SK-N-SH (cell line): ENCODE measurements around the gene IL36G. TPM values are rescaled to one million over a fixed set of nuclear protein-coding genes. Genes with fewer than 3 reads are reported as not detected.

ENCODE experiments used
- CTCF ChIA-PET: fragments of 300-600, 350-600 bp; formaldehyde crosslinking; extraction: SDS; loops from one replicate; lab custom pipeline; 2021; lab: Yijun Ruan, JAX
- POLR2A ChIA-PET: fragments of 350-600 bp; sonication (Branson Sonifier 250); formaldehyde crosslinking; extraction: SDS; loops from one replicate; lab custom pipeline; 2020; ENCODE audit warnings: antibody characterized with exemption, inconsistent platforms; lab: Yijun Ruan, JAX
- DNase-seq: peaks from one replicate; pipeline ENCODE4 v3.0.0; 2012
- H2AFZ ChIP-seq: fragments of 200-600 bp; sonication (generic); 2 replicates; pipeline ENCODE4 v1.8.1; 2016; ENCODE audit warnings: antibody characterized with exemption, mild to moderate bottlenecking, low read depth
- H3F3A ChIP-seq: fragments of 200-600 bp; sonication (generic); replicated peaks from 2 replicates; pipeline ENCODE3; 2016; ENCODE audit warnings: antibody characterized with exemption, mild to moderate bottlenecking; ENCODE audit not compliant: insufficient read depth
- H3K27ac ChIP-seq, 2 experiments: fragments of 200-500 bp in 1 of 2; fragments of 200-600 bp in 1 of 2; sonication (Bioruptor generic) in 1 of 2; sonication (generic), shearing (Covaris generic) in 1 of 2; 2 replicates each; pipeline versions ENCODE4 v1.5.1 to v1.6.1; 2014 to 2016; ENCODE audit warnings: low read depth in 2 of 2, inconsistent platforms in 1 of 2, low read length in 1 of 2, mild to moderate bottlenecking in 1 of 2, mixed read lengths in 1 of 2
- H3K27me3 ChIP-seq: fragments of 200-600 bp; sonication (generic), shearing (Covaris generic); 2 replicates; pipeline ENCODE4 v1.6.1; 2016; ENCODE audit warnings: mixed run types; ENCODE audit not compliant: insufficient read depth
- H3K36me3 ChIP-seq, 2 experiments: fragments of 200-500 bp in 1 of 2; fragments of 200-600 bp in 1 of 2; sonication (Bioruptor generic) in 1 of 2; sonication (generic) in 1 of 2; replicated peaks in 1 of 2; 2 replicates each; pipeline versions ENCODE3 to v1.5.1; 2014 to 2016; ENCODE audit warnings: low read length in 1 of 2, mild to moderate bottlenecking in 1 of 2; ENCODE audit not compliant: insufficient read depth in 2 of 2, control insufficient read depth in 1 of 2
- H3K4me1 ChIP-seq, 2 experiments: fragments of 200-500 bp in 1 of 2; fragments of 200-600 bp in 1 of 2; sonication (Bioruptor generic) in 1 of 2; sonication (generic), shearing (Covaris generic) in 1 of 2; 2 replicates each; pipeline versions ENCODE4 v1.5.1 to v1.6.1; 2014 to 2016; ENCODE audit warnings: low read depth in 1 of 2, low read length in 1 of 2, mixed run types in 1 of 2; ENCODE audit not compliant: insufficient read depth in 2 of 2, control insufficient read depth in 1 of 2
- H3K4me2 ChIP-seq: fragments of 200-600 bp; sonication (generic), shearing (Covaris generic); 2 replicates; pipeline ENCODE4 v1.6.1; 2017; ENCODE audit warnings: mixed run types
- H3K4me3 ChIP-seq, 2 experiments: fragments of 200-500 bp in 1 of 2; fragments of 200-600 bp in 1 of 2; sonication (Bioruptor generic) in 1 of 2; sonication (generic), shearing (Covaris generic) in 1 of 2; 2 replicates each; pipeline versions ENCODE4 v1.5.1 to v1.8.1; 2014 to 2016; ENCODE audit warnings: low read depth in 2 of 2, inconsistent platforms in 1 of 2, low read length in 1 of 2, mild to moderate bottlenecking in 1 of 2, mixed read lengths in 1 of 2, moderate library complexity in 1 of 2
- H3K79me2 ChIP-seq: fragments of 200-600 bp; sonication (generic); 2 replicates; pipeline ENCODE4 v1.8.1; 2017; ENCODE audit warnings: mild to moderate bottlenecking; ENCODE audit not compliant: insufficient read depth
- H3K9ac ChIP-seq: fragments of 200-600 bp; sonication (generic); 2 replicates; pipeline ENCODE4 v1.6.1; 2017; ENCODE audit warnings: mixed run types
- H3K9me2 ChIP-seq: fragments of 200-600 bp; sonication (generic); 2 replicates; pipeline ENCODE4 v1.6.1; 2017; ENCODE audit warnings: mixed run types
- H3K9me3 ChIP-seq: fragments of 200-600 bp; sonication (generic); 2 replicates; pipeline ENCODE4 v1.6.1; 2017; ENCODE audit warnings: mixed run types, mild to moderate bottlenecking, moderate library complexity
- H4K20me1 ChIP-seq: fragments of 200-600 bp; sonication (generic); 2 replicates; pipeline ENCODE4 v1.6.1; 2017; ENCODE audit warnings: mild to moderate bottlenecking, mixed run types; ENCODE audit not compliant: insufficient read depth
- CTCF ChIP-seq: fragments of 200-600 bp; sonication (generic); IDR thresholded peaks from 2 replicates; pipeline ENCODE4 v1.6.1; 2017; ENCODE audit warnings: antibody characterized with exemption, mild to moderate bottlenecking, moderate library complexity
- EZH2phosphoT487 ChIP-seq: fragments of 200-600 bp; sonication (generic); IDR thresholded peaks from 2 replicates; pipeline ENCODE4 v1.6.1; 2017; ENCODE audit warnings: low read depth, mixed run types, mild to moderate bottlenecking, antibody characterized with exemption, moderate library complexity, borderline replicate concordance
- FOXM1 ChIP-seq: IDR thresholded peaks from 2 replicates; pipeline ENCODE4 v1.4.0; 2012; ENCODE audit warnings: low read depth, mild to moderate bottlenecking
- IRF3 ChIP-seq: fragments of 150-350 bp; IDR thresholded peaks from 2 replicates; pipeline ENCODE4 v1.6.1; 2016; ENCODE audit warnings: mild to moderate bottlenecking, low read depth, low read length
- MEF2A ChIP-seq: IDR thresholded peaks from 2 replicates; pipeline ENCODE4 v1.4.0; 2012; ENCODE audit warnings: low read depth, borderline replicate concordance
- NRF1 ChIP-seq: IDR thresholded peaks from 2 replicates; pipeline ENCODE4 v1.6.1; 2012; ENCODE audit warnings: low read depth, mild to moderate bottlenecking, low read length
- PBX3 ChIP-seq: IDR thresholded peaks from 2 replicates; pipeline ENCODE4; 2012
- RAD21 ChIP-seq: IDR thresholded peaks from 2 replicates; pipeline ENCODE4 v1.6.1; 2012; ENCODE audit warnings: mild to moderate bottlenecking, low read length
- REST ChIP-seq: IDR thresholded peaks from 2 replicates; pipeline ENCODE4 v1.6.1; 2012; ENCODE audit warnings: mild to moderate bottlenecking, low read depth, low read length, moderate library complexity
- YY1 ChIP-seq: IDR thresholded peaks from 2 replicates; pipeline ENCODE4 v1.4.0; 2012; ENCODE audit warnings: low read depth, mild to moderate bottlenecking
- WGBS: methylation state at CpG from one replicate; pipeline ENCODE4 v1.1.6; 2017; ENCODE audit warnings: low lambda C conversion rate; 5-methylcytosine and 5-hydroxymethylcytosine counted together
- polyA plus RNA-seq, 3 experiments: library from polyadenylated mRNA; depleted of rRNA; stranded (reverse); fragments of >200 nt; gene quantifications; 2 replicates each; pipeline ENCODE4 v1.2.3, GENCODE V29; 2012

IL36G gene
- polyA plus RNA-seq, 1 of the 3 experiments (the other 2 are of a cell fraction), result not detected

GRCh38 chr2:113018509-113018908, 40.7 kb downstream of the IL36G start:
- Histone ChIP-seq H3K4me1 (no peaks in the 10 kb centered on the region), H3K4me3 (no peak overlapping the region), H3K27me3 (peaks cover 6% of the 10 kb centered on the region; the same call in 1 of the 2 replicates), H3K27ac (no peak overlapping the region), H3F3A (no peaks in the 10 kb centered on the region), H3K9me2 (no peaks in the 10 kb centered on the region), H3K9me3 (no peaks in the 10 kb centered on the region), H3K36me3 (no peaks in the 10 kb centered on the region)
- POLR2A ChIA-PET, result no interaction called here
- TF ChIP-seq MEF2A (no peak), CTCF (no peak), IRF3 (no peak), EZH2phosphoT487 (no peak), PBX3 (no peak), NRF1 (no peak), YY1 (no peak)
- TF ChIP-seq, all 33 proteins: peak for 0
- no peak overlapping the region for H3K4me2 ChIP-seq
- H2AFZ ChIP-seq, result no peak overlapping the region
- no peak for DNase-seq
- no peaks in the 10 kb centered on the region for H4K20me1 ChIP-seq
- CTCF ChIA-PET, result interaction anchor here (0.9 kb wide), 1 partner anchor 9 kb away, joined by 3 read pairs; no protein-coding TSS in a partner anchor
- H3K79me2 ChIP-seq, result no peaks in the 10 kb centered on the region
- 3% methylated on average over 3 of the region's 3 CpGs for WGBS
- no peak overlapping the region for H3K9ac ChIP-seq

GRCh38 chr2:113021312-113021711, 43.5 kb downstream of the IL36G start:
- POLR2A ChIA-PET, result no interaction called here

More at GRCh38 chr2:113021312-113021711, 43.5 kb downstream of the IL36G start:
- TF ChIP-seq REST (no peak), RAD21 (no peak), FOXM1 (no peak)
- Histone ChIP-seq H3K36me3 (no peaks in the 10 kb centered on the region), H3K9me2 (no peaks in the 10 kb centered on the region), H3K27ac (no peak overlapping the region), H3K4me1 (no peaks in the 10 kb centered on the region), H3K4me2 (no peak overlapping the region), H4K20me1 (no peaks in the 10 kb centered on the region), H3K79me2 (no peaks in the 10 kb centered on the region), H3K9me3 (no peaks in the 10 kb centered on the region), H3F3A (no peaks in the 10 kb centered on the region), H3K4me3 (no peak overlapping the region), H3K9ac (no peak overlapping the region), H2AFZ (no peak overlapping the region), H3K27me3 (peaks cover 6% of the 10 kb centered on the region; the same call in 1 of the 2 replicates)
- no peak for DNase-seq
- CTCF ChIA-PET, result no interaction called here
- 6% methylated on average over 4 of the region's 4 CpGs for WGBS
